Uterus (tissue), 4 donors: ENCODE measurements around the gene PHF1. TPM values are rescaled to one million over a fixed set of nuclear protein-coding genes. Genes with fewer than 3 reads are reported as not detected.
A peak's percentile ranks its signal among the peaks of the same experiment; 100 is the strongest.
"Not testable (repeated sequence)": the region's sequence is repeated elsewhere in the genome, so short reads cannot be mapped to it uniquely, and the experiment has no call there.

ENCODE experiments used
- DNase-seq, 2 donors: peaks; one replicate each; pipeline ENCODE4 v3.0.0-alpha.2; 2019 to 2020
- H3K27ac ChIP-seq, 2 donors: fragments of 200-600 bp; sonication (generic); 1 replicate in 1 of 2; 2 replicates in 1 of 2; pipeline ENCODE4 v1.5.1; 2016 to 2018
- H3K27me3 ChIP-seq, 2 donors: fragments of 200-600 bp; sonication (generic); one replicate each; pipeline ENCODE4 v1.5.1; 2018 to 2019; ENCODE audit warnings: control low read depth in 1 of 2
- H3K36me3 ChIP-seq, 2 donors: fragments of 200-600 bp; sonication (generic); one replicate each; pipeline ENCODE4 v1.5.1; 2019; ENCODE audit warnings: control low read depth in 1 of 2
- H3K4me1 ChIP-seq, 2 donors: fragments of 200-600 bp; sonication (generic); one replicate each; pipeline ENCODE4 v1.5.1; 2018 to 2019; ENCODE audit warnings: control low read depth in 1 of 2
- H3K4me3 ChIP-seq, 2 donors: fragments of 200-600 bp; sonication (generic); 1 replicate in 1 of 2; 2 replicates in 1 of 2; pipeline ENCODE4 v1.5.1; 2018 to 2019; ENCODE audit warnings: mild to moderate bottlenecking in 1 of 2
- H3K9me3 ChIP-seq, 2 donors: fragments of 200-600 bp; sonication (generic); one replicate each; pipeline ENCODE4 v1.5.1; 2019; ENCODE audit warnings: control low read depth in 1 of 2
- POLR2A ChIP-seq, 2 donors: fragments of 450-650 bp; IDR thresholded peaks; one replicate each; pipeline ENCODE4 v1.6.1; 2016; ENCODE audit warnings: antibody characterized with exemption in 2 of 2, mild to moderate bottlenecking in 1 of 2, moderate library complexity in 1 of 2
- intact Hi-C: fragments of 100-400 bp; cut with DNase I; formaldehyde crosslinking; loops from one replicate; pipeline ENCODE4 v1.15.1; 2023; ENCODE audit warnings: low total_unique reads
- total RNA-seq, 4 donors: library from RNA; depleted of rRNA in 3 of 4; stranded (reverse); fragments of >200 nt in 3 of 4; gene quantifications; one replicate each; pipeline versions ENCODE4 v1.1.0 to v1.2.4, GENCODE V29; 2014 to 2023
- TF ChIP-seq, protein P1 (sequence below), 4 experiments: fragments of 200-600 bp in 2 of 4; fragments of 450-650 bp in 2 of 4; sonication (generic) in 2 of 4; IDR thresholded peaks; one replicate each; pipeline ENCODE4 v1.5.1; 2016 to 2019; ENCODE audit warnings: antibody characterized with exemption in 4 of 4, mild to moderate bottlenecking in 2 of 4, moderate library complexity in 1 of 4
- donor health status: DM: yes; HTN: yes; CAD: no.

The PHF1 gene
- total RNA-seq, 4 donors from 2014 or later = 10.5 to 147 (median 35.3) TPM

DNA sequence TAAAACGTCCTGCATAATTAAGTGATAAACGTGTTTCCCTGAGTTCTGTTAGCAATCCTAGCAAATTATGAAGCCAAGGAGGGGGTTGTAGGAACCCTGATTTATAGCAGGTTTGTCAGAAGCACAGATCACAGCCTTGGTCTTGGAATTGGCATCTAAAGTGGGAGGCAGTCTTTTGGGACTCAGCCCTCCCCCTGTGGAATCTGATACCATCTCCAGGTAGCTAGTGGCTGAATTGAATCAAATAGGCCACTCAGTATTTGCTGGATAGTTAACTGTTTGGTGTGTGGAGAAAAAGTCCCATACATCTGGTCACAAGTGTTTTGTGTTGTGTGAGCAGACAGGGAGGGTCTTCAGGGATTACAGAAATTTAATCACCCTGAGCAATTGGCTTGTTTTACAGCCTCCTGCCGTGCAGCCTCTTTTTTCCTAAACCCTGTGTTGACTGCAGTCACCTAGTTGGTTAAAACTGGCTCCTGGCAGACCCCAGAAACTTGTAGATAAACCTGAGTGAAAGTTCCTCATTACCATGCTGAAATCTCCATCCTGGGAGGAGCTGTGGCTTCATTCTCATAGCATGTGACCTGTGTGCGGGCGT is 38.2 kb upstream of the PHF1 start:
- peaks cover 0 to 13% of the 10 kb centered on the region in 2 donors for H3K4me1 ChIP-seq
- intact Hi-C loops = no loop called here
- no peaks in the 10 kb centered on the region for H3K9me3 ChIP-seq
- no peak overlapping the region for H3K4me3 ChIP-seq
- no peak for TF ChIP-seq POLR2A (IDR thresholded peaks at IDR 0.05)
- TF ChIP-seq, protein P1, sequence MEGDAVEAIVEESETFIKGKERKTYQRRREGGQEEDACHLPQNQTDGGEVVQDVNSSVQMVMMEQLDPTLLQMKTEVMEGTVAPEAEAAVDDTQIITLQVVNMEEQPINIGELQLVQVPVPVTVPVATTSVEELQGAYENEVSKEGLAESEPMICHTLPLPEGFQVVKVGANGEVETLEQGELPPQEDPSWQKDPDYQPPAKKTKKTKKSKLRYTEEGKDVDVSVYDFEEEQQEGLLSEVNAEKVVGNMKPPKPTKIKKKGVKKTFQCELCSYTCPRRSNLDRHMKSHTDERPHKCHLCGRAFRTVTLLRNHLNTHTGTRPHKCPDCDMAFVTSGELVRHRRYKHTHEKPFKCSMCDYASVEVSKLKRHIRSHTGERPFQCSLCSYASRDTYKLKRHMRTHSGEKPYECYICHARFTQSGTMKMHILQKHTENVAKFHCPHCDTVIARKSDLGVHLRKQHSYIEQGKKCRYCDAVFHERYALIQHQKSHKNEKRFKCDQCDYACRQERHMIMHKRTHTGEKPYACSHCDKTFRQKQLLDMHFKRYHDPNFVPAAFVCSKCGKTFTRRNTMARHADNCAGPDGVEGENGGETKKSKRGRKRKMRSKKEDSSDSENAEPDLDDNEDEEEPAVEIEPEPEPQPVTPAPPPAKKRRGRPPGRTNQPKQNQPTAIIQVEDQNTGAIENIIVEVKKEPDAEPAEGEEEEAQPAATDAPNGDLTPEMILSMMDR (IDR thresholded peaks at IDR 0.05) = no peak
- no peaks in the 10 kb centered on the region for H3K27me3 ChIP-seq
- no peaks in the 10 kb centered on the region for H3K36me3 ChIP-seq
- no peak for DNase-seq
- no peak overlapping the region for H3K27ac ChIP-seq

DNA sequence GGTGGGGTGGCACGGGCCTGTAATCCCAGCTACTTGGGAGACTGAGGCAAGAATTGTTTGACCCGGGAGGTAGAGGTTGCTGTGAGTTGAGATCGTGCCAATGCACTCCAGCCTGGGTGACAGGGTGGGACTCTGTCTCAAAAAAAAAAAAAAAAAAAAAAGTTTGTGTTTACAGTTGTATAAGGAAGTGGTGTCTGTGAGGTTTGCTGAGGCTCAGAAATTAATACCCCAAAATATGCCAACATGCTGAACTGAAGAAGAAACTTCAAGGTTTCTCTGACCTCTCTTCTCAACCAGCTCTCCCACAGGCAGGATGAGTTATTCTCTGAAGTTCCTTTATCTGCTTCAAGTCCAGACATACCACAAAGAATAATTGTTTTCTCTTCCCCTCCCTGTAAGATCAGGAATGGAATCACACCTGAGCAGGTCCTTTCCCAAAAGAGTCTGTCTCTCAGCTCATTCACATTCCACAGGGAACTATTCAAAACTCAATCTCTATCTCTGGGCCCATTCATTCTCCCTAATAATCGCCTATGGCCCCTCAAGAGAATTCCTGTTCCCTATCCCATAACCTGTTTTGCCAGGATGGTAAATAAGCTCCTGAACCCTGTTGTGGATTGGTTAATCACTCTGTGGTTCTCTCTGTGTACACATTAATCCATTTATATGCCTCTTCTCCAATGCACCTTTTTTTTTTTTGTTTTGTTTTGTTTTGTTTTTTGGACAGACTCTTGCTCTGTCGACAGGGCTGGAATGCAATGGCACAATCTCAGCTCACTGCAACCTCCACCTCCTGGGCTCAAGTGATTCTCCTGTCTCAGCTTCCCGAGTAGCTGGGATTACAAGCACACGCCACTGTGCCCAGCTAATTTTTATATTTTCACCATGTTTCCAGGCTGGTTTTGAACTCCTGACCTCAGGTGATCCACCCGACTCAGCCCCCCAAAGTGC is 36.6 kb upstream of the PHF1 start:
- H3K27me3 ChIP-seq = no peaks in the 10 kb centered on the region
- no peaks in the 10 kb centered on the region for H3K9me3 ChIP-seq
- H3K4me3 ChIP-seq = no peak overlapping the region
- no peak for DNase-seq
- TF ChIP-seq, protein P1 (IDR thresholded peaks at IDR 0.05) = no peak
- no peak for TF ChIP-seq POLR2A (IDR thresholded peaks at IDR 0.05)
- intact Hi-C loops = no loop called here
- peaks cover 0 to 13% of the 10 kb centered on the region in 2 donors for H3K4me1 ChIP-seq
- H3K36me3 ChIP-seq = no peaks in the 10 kb centered on the region
- H3K27ac ChIP-seq = peak overlapping the region; percentile 85 to 87

DNA sequence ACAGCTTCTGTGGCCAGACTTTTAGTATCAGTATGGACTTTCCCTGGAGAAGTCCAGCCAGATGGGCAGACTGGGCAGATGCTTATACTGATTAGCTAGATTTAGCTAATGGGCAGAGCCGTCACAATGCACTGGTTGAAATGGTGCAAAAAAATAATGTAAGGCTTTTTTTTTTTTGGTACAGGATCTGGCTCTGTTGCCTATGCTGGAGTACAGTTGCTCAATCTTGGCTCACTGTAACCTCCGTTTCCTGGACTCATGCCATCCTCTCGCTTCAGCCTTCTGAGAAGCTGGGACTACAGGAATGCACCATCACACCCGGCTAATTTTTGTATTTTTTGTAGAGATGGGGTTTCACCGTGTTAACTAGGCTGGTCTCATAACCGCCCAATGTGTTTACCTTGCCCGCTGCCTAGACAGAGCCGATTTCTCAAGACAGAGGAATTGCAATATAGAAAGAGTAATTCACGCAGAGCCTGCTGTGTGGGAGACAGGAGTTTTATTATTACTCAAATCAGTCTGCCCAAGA is 35.6 kb upstream of the PHF1 start:
- H3K4me1 ChIP-seq = peaks cover 0 to 13% of the 10 kb centered on the region in 2 donors
- intact Hi-C loops = no loop called here
- peak; percentile 79 to 87 for DNase-seq
- H3K9me3 ChIP-seq = no peaks in the 10 kb centered on the region
- TF ChIP-seq POLR2A (IDR thresholded peaks at IDR 0.05) = no peak
- TF ChIP-seq, protein P1 (IDR thresholded peaks at IDR 0.05) = no peak
- no peaks in the 10 kb centered on the region for H3K36me3 ChIP-seq
- H3K27me3 ChIP-seq = no peaks in the 10 kb centered on the region
- no peak overlapping the region for H3K4me3 ChIP-seq
- peak overlapping the region; percentile 85 to 87 for H3K27ac ChIP-seq

DNA sequence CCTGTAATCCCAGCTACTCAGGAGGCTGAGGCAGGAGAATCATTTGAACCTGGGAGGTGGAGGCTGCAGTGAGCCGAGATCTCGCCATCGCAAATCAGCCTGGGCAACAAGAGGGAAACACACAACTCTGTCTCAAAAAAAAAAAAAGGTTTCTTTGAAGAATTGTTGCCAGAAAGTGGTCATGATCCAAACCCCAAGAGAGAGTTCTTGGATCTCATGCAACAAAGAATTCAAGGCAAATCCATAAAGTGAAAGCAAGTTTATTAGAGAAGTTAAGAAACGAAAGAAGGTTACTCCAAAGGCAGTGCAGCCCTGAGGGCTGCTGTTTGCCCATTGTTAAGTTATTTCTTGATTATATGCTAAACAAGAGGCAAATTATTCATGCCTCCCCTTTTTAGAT is 33.6 kb upstream of the PHF1 start:
- intact Hi-C loops = no loop called here
- Histone ChIP-seq H3K27me3 (no peaks in the 10 kb centered on the region), H3K36me3 (no peaks in the 10 kb centered on the region), H3K27ac (peak overlapping the region; percentile 44 to 85), H3K4me1 (peaks cover 0 to 13% of the 10 kb centered on the region in 2 donors), H3K9me3 (no peaks in the 10 kb centered on the region), H3K4me3 (no peak overlapping the region)
- no peak for DNase-seq
- TF ChIP-seq, protein P1 (IDR thresholded peaks at IDR 0.05) = no peak
- TF ChIP-seq POLR2A (IDR thresholded peaks at IDR 0.05) = no peak

DNA sequence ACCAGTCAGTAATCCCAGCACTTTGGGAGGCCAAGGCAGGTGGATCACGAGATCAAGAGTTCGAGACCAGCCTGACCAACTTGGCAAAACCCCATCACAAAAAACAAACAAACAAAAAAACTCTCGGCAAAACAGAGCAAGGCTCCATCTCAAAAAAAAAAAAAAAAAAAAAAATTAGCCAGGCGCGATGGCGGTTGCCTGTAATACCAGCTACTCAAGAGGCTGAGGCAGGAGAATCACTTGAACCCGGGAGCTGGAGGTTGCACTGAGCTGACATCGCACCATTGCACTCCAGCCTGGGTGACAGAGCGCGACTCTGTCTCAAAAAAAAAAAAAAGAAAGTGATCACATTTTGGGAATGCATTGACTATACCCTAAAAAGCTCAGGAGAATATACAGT is 31.6 kb upstream of the PHF1 start:
- peaks cover 0 to 13% of the 10 kb centered on the region in 2 donors for H3K4me1 ChIP-seq
- intact Hi-C loops, H3K4me3 ChIP-seq, H3K36me3 ChIP-seq, H3K27ac ChIP-seq, DNase-seq, H3K9me3 ChIP-seq, H3K27me3 ChIP-seq: not testable (repeated sequence)
